NCI-H2107 treated with DMSO at 0.1 percent for 48 hours (cell line): Measurements from ENCODE around the gene RAI1.

Source experiments
- DNase-seq: peaks from one replicate; lab custom pipeline; 2025; ENCODE audit not compliant: unreplicated experiment; lab: John Stamatoyannopoulos, UW

RAI1 gene

DNA sequence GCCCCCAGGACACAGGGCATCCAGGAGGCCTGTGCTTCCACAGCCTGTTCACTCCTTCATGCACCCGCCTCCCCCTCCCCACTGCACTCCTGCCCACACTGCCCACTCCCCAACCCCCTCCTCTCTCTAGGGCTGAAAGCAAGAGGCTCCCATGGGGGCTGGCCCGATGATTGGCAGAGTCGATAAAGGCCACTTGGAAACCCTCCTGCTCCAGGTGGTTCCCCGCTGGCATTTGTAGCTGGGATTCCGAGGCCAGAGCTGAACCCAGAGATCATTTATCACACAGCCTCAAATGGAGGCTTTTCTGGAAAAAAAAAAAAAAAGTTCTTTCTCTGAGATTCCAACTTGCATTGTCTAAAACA lies 81.5 kb downstream of the RAI1 start:
- no peak for DNase-seq

- no peak for DNase-seq
Measured at GRCh38 chr17:17763136-17763535, 81.9 kb downstream of the RAI1 start.

DNA sequence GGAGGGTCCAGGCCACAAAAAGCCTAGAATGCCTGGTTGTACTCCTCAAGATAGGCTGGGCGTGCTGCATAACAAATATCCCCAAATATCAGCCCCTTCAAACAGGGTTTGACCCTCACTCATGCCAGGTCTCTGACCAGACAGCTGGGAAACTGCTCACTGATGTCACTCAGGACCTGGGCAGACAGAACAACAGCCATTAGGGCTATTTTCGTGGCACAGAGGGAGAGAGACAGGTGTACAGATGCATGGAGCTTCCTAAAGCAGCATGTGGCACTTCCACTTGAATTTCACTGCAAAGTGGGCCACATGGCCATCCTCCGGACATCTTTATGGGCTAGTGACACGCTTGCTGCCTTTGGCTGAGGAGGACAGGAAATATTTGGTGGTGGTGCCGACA lies 82.5 kb downstream of the RAI1 start:
- DNase-seq, result no peak

GRCh38 chr17:17765359-17766076 lies 84.3 kb downstream of the RAI1 start:
- DNase-seq, result no peak

DNA sequence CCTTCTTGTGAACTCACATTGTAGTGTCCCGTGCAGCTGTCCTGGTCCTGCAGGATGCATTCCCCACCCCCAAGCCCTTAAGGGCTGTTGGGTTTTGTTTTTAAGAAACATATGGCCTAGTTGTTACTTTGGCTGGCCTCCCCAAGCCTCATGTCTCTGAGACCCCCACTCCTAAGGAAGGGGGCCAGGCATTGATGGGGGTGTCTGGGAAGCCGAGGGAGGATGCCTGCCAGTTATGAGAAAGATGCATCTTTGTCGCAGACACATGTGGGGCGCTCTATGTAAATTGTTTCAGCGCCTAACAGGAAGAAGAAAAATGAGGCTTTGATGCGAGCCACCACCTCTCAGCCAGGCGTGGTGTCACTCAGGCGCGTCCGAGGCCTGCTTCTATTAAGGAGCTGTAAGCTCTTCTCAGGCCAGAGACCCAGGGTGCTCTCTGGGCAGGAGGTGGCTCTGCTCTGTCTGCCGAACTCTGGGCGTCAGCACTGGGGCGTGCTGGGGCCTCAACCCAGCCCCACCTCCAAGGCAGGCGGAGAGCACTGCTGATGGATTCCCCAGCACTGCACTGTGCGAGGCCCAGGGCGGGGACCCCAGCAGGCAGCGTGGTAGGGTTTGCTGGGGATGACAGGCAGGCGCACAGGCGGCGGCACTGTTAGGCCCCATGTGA lies 85.0 kb downstream of the RAI1 start:
- DNase-seq, result no peak

DNA sequence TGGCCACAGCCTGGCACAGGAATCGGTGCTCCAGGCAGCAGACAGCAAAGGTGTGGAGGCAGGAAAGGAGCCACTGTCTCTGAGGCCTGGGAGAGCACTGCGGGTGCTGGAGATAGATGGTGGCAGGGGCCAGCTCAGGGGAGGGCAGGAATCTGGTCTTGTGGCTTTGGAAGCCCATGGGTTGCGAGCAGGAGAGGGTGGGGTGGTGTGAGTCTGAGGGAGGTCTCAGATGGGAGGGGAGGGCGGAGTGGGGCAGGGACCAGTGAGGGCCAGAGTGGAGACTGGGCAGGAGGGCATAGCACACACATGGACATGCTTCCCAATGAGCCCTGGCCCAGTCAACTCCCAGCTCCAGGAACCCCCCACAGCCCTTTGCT lies 85.5 kb downstream of the RAI1 start:
- DNase-seq, result no peak

DNA sequence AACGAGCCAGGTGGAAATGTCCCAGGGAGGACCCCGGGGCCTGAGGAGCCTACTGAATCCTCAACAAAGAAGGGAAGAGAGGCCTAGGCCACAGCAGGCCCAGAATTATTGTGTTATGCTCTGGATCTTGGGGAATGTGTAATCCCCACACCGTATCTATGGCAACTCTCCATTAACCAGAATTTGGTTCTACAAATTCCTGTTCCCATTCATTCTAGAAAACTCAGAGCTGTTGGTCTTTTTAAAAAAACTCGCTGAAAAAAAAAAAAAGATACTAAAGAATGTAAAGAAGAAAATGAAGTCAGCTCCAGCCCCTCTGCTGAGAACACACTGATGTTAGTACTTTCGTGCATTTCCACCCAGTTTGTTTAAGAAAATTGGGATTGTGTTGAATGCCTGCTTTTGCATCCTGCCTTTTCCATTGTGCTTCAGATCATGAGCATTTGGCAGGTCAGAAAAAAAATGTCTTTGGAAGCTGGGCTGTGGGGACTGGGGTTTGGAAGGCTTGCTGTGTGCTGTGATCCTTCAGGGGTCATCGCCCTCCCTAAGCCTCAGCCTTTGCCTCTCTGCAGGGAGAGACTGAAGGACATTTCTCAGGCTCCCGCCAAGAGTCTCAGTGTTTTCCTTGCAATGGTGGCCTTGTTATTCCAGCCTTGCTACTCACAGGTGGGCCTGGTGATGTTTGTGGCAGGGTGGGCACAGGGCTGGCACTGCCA lies 86.1 kb downstream of the RAI1 start:
- no peak for DNase-seq

GRCh38 chr17:17767887-17768418 lies 86.7 kb downstream of the RAI1 start:
- no peak for DNase-seq

GRCh38 chr17:17768424-17769088 lies 87.3 kb downstream of the RAI1 start:
- no peak for DNase-seq

- DNase-seq, result no peak
Measured at GRCh38 chr17:17769869-17770631, 88.8 kb downstream of the RAI1 start.

- no peak for DNase-seq
Measured at GRCh38 chr17:17770632-17771044, 89.4 kb downstream of the RAI1 start.

DNA sequence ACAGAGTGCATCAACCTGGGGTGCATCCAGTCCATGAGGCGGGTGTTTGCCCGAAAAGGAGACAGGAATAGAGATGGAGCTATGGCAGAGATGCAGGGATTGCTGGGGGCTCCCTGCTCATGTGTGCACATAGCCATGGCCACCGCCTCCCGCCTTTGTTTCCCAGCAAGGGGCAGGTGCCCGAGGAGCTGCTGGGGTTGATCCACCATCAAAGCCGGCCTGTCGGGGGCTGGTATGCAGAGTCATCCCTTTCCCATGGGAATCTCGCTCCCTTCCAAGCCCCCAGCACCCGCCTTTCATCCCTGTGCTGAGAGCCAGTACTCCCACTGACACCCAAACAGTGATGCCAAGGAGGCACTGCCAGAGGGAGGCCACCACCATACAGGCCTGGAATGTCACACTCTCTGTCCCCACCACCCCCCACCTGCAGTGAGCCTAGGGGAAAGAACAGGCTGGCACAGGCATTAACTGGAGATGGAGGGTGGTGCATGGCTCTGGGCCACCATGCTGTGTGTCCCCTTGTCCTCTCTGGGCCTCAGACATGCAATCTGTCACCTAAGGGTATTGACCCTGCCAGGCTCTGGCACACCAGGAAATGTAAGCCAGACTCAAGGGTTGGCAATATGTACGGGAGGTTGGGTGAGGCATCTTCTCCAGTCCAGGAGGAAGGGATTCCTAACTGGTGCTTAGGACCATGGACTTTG lies 90.4 kb downstream of the RAI1 start:
- no peak for DNase-seq

DNA sequence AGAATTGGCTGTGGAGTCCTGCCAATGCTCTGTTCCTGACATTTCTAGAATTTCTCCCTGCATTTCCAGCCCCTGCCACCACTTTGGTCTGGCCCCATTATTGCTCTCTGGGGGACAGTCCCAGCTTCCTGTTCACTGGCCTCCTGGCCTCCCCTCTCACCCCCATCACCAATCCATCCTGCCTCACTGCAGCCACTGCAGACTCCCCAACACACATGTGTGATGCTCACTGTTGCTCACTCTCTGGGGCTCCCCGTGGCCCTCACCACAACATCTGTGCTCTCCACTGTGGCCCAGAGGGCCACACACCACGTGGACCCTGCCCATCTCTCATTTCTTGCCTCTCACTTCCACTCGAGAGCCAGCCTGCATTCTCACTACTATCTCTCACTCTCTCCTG lies 91.0 kb downstream of the RAI1 start:
- no peak for DNase-seq

GRCh38 chr17:17774009-17774881 lies 93.0 kb downstream of the RAI1 start:
- DNase-seq, result no peak

DNA sequence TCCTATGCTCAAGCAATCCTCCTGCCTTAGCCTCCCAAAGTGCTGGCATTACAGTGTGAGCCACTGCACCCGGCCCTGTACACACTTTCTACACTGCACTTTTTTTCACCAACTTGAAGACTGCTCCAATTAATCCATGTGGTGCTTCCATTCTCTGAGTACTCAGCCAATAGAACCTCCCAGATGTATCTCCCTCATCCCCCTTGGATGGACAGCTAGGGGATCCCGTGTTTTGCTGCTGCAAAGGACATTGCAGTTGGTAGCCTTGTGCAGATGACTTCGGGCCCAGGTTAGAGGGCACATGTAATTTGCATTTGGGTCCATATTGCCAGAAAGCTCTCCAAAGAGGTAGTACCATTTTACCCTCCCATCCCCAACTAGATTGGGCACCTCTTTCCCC lies 95.6 kb downstream of the RAI1 start:
- no peak for DNase-seq

GRCh38 chr17:17778308-17779014 lies 97.2 kb downstream of the RAI1 start:
- no peak for DNase-seq

DNA sequence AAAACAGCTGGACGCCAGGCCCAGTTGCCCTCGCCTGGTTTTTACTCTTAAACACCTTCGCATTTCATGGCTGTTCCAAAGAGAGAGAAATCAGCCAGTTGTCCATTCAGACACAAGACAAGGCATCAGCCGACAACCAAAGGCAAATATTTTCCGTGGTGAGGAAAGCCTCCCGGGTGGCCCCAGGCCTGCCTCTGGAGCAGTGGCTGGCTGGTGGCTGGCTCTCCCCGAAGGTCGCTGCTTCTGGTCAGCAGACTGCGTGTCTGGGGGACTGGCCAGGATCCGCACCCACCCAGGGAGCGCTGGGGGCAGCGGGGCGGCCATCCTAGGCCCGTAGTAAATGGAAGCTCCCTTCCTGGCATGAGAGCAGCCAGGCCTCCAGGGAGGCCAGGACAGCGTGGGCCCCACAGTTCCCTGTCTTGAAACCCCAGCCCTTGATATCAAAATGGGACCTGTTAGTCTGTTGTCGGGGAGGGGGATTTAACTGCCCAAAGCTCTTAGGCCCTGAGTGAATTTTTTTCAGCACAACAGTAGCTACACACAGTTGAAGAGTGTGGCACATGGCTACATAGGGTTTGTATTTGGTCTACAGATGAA lies 97.9 kb downstream of the RAI1 start:
- no peak for DNase-seq

GRCh38 chr17:17780922-17781590 lies 99.8 kb downstream of the RAI1 start:
- DNase-seq, result peak; percentile 37
